Fibroblast of lung (primary cell): ENCODE data around the gene PLB1.

Experiments used
- CTCF ChIP-seq, 2 donors: IDR thresholded peaks in 1 of 2; conservative IDR thresholded peaks in 1 of 2; 1 replicate in 1 of 2; 2 replicates in 1 of 2; pipeline ENCODE4 v1.5.1; 2011 to 2012; ENCODE audit warnings: low read length in 2 of 2, control low read depth in 1 of 2, inconsistent platforms in 1 of 2, low read depth in 1 of 2, mild to moderate bottlenecking in 1 of 2
- EZH2 ChIP-seq: IDR thresholded peaks from 2 replicates; pipeline ENCODE4 v1.5.1; 2012; ENCODE audit warnings: low read length, control low read depth, mild to moderate bottlenecking; ENCODE audit errors: missing control alignments

GRCh38 chr2:28626376-28626775 is 130.5 kb downstream of the PLB1 start:
- no peak for TF ChIP-seq CTCF (conservative IDR thresholded peaks at IDR 0.05 in 1 of 2, IDR thresholded peaks at IDR 0.05 in 1 of 2; ENCODE audit: low read depth in 1 of 2, low read length in 2 of 2)
- no peak for TF ChIP-seq EZH2
